IMR-90 (cell line): ENCODE measurements around the gene ZXDC. TPM values are rescaled to one million over a fixed set of nuclear protein-coding genes. Genes with fewer than 3 reads are reported as not detected.

ENCODE experiments used
- ATAC-seq: fragments of 200-7000 bp; cut with Tn5 transposase; 2 replicates; pipeline ENCODE4 v1.9.1; 2020; ENCODE audit warnings: low read depth, mild to moderate bottlenecking, moderate library complexity
- BruUV-seq: library from RNA; stranded (reverse); fragments of 400-500 nt; replicated peaks from 2 replicates; lab custom pipeline; 2021; lab: Mats Ljungman, UMichigan
- CTCF ChIA-PET: fragments of 300-600 bp; formaldehyde crosslinking; extraction: SDS; loops from one replicate; lab custom pipeline; 2021; ENCODE audit warnings: antibody characterized with exemption; lab: Yijun Ruan, JAX
- POLR2A ChIA-PET: fragments of 300-600 bp; sonication (Branson Sonifier 250); formaldehyde crosslinking; loops from one replicate; lab custom pipeline; 2022; ENCODE audit warnings: antibody characterized with exemption; ENCODE audit not compliant: unreplicated experiment; lab: Charles Lee
- DNase-seq: peaks from one replicate; pipeline ENCODE4 v3.0.0; 2013
- H2AFZ ChIP-seq: replicated peaks from 2 replicates; pipeline ENCODE3; 2013; ENCODE audit warnings: low read length, mild to moderate bottlenecking; ENCODE audit not compliant: poor library complexity
- H2AK5ac ChIP-seq: 2 replicates; pipeline ENCODE4 v1.6.1; 2013; ENCODE audit warnings: low read depth, low read length, inconsistent platforms
- H2AK9ac ChIP-seq: replicated peaks from 2 replicates; pipeline ENCODE3; 2013; ENCODE audit warnings: mild to moderate bottlenecking, low read depth, low read length, moderate library complexity; ENCODE audit not compliant: poor library complexity
- H2BK120ac ChIP-seq: 2 replicates; pipeline ENCODE4 v1.6.1; 2013; ENCODE audit warnings: low read depth, low read length, inconsistent platforms
- H2BK15ac ChIP-seq: 3 replicates; pipeline ENCODE4 v1.6.1; 2013; ENCODE audit warnings: low read depth, low read length, inconsistent platforms
- H2BK20ac ChIP-seq: 2 replicates; pipeline ENCODE4 v1.6.1; 2013; ENCODE audit warnings: low read depth, mild to moderate bottlenecking, inconsistent platforms, low read length, moderate library complexity
- H2BK5ac ChIP-seq: 2 replicates; pipeline ENCODE4 v1.6.1; 2013; ENCODE audit warnings: mild to moderate bottlenecking, low read depth, low read length, inconsistent platforms; ENCODE audit not compliant: poor library complexity, severe bottlenecking
- H3K14ac ChIP-seq: replicated peaks from 2 replicates; pipeline ENCODE4 v1.6.1; 2013; ENCODE audit warnings: low read depth, low read length, inconsistent platforms
- H3K18ac ChIP-seq: 2 replicates; pipeline ENCODE4 v1.6.1; 2013; ENCODE audit warnings: low read depth, low read length, control low read depth
- H3K23ac ChIP-seq: 2 replicates; pipeline ENCODE4 v1.6.1; 2013; ENCODE audit warnings: low read depth, low read length, inconsistent platforms
- H3K27ac ChIP-seq: 2 replicates; pipeline ENCODE4 v1.5.1; 2013; ENCODE audit warnings: mild to moderate bottlenecking, control low read depth, low read length; ENCODE audit not compliant: insufficient read depth
- H3K27me3 ChIP-seq: 2 replicates; pipeline ENCODE4 v1.6.1; 2013; ENCODE audit warnings: low read length; ENCODE audit not compliant: control insufficient read depth, insufficient read depth
- H3K36me3 ChIP-seq: 2 replicates; pipeline ENCODE4 v1.6.1; 2013; ENCODE audit warnings: low read length, mixed read lengths; ENCODE audit not compliant: control insufficient read depth, insufficient read depth
- H3K4ac ChIP-seq: 2 replicates; pipeline ENCODE4 v1.6.1; 2013; ENCODE audit warnings: low read depth, low read length, inconsistent platforms
- H3K4me1 ChIP-seq: 2 replicates; pipeline ENCODE4 v1.6.1; 2013; ENCODE audit warnings: low read length, mixed read lengths; ENCODE audit not compliant: control insufficient read depth, insufficient read depth
- H3K4me2 ChIP-seq: 2 replicates; pipeline ENCODE4 v1.6.1; 2013; ENCODE audit warnings: low read depth, mild to moderate bottlenecking, control low read depth, low read length, moderate library complexity
- H3K4me3 ChIP-seq: 2 replicates; pipeline ENCODE4 v1.5.1; 2013; ENCODE audit warnings: low read depth, mild to moderate bottlenecking, control low read depth, low read length, moderate library complexity; ENCODE audit not compliant: insufficient read depth
- H3K56ac ChIP-seq: 2 replicates; pipeline ENCODE4 v1.6.1; 2013; ENCODE audit warnings: low read length, inconsistent platforms; ENCODE audit not compliant: insufficient read depth; ENCODE audit errors: extremely low read depth
- H3K79me1 ChIP-seq, 2 experiments: 2 replicates each; pipeline ENCODE4 v1.6.1; 2013; ENCODE audit warnings: low read length in 2 of 2, inconsistent platforms in 1 of 2, low read depth in 1 of 2
- H3K9ac ChIP-seq: 2 replicates; pipeline ENCODE4 v1.6.1; 2013; ENCODE audit warnings: low read depth, low read length, control low read depth
- H3K9me1 ChIP-seq: 2 replicates; pipeline ENCODE4 v1.6.1; 2013; ENCODE audit warnings: low read length, inconsistent platforms; ENCODE audit not compliant: insufficient read depth
- H3K9me3 ChIP-seq: 2 replicates; pipeline ENCODE4 v1.6.1; 2013; ENCODE audit warnings: low read length; ENCODE audit not compliant: control insufficient read depth, insufficient read depth
- H4K20me1 ChIP-seq: 2 replicates; pipeline ENCODE4 v1.6.1; 2013; ENCODE audit warnings: low read length, inconsistent platforms; ENCODE audit not compliant: insufficient read depth
- H4K5ac ChIP-seq: 2 replicates; pipeline ENCODE4 v1.6.1; 2013; ENCODE audit warnings: mild to moderate bottlenecking, low read depth, low read length, control low read depth
- H4K8ac ChIP-seq, 2 experiments: 2 replicates each; pipeline ENCODE4 v1.6.1; 2013; ENCODE audit warnings: low read depth in 2 of 2, low read length in 2 of 2, control low read depth in 1 of 2, inconsistent platforms in 1 of 2
- H4K91ac ChIP-seq: 2 replicates; pipeline ENCODE4 v1.6.1; 2013; ENCODE audit warnings: low read depth, low read length, inconsistent platforms; ENCODE audit not compliant: insufficient read depth
- CEBPB ChIP-seq: IDR thresholded peaks from 2 replicates; pipeline ENCODE4 v1.6.1; 2012; ENCODE audit warnings: low read depth, low read length, improper control_type of control experiment
- FOS ChIP-seq: fragments of 150-350 bp; IDR thresholded peaks from 2 replicates; pipeline ENCODE4 v1.6.1; 2016; ENCODE audit warnings: low read depth, low read length
- POLR2A ChIP-seq: IDR thresholded peaks from 2 replicates; pipeline ENCODE4 v1.6.1; 2012; ENCODE audit warnings: mild to moderate bottlenecking, low read depth, low read length
- RAD21 ChIP-seq: IDR thresholded peaks from 2 replicates; pipeline ENCODE4 v1.6.1; 2012; ENCODE audit warnings: low read length, improper control_type of control experiment
- WGBS, 2 experiments: methylation state at CpG; one replicate each; pipeline versions ENCODE4 v1.1.5 to v1.1.7; 2013; ENCODE audit warnings: missing lambda C conversion rate in 2 of 2; ENCODE audit not compliant: insufficient read length in 1 of 2; ENCODE audit errors: extremely low coverage in 2 of 2; 5-methylcytosine and 5-hydroxymethylcytosine counted together
- dilution Hi-C: fragments of 300-500 bp; cut with HindIII; formaldehyde crosslinking; loops from one replicate; pipeline ENCODE4 v1.14.3; 2018; ENCODE audit warnings: low sequenced_read_pairs; ENCODE audit not compliant: unreplicated experiment
- in situ Hi-C: fragments of 300-500 bp; cut with MboI; formaldehyde crosslinking; loops from 3 replicates; pipeline ENCODE4 v1.14.3; 2019; ENCODE audit warnings: low sequenced_read_pairs, inconsistent platforms, mixed read lengths
- intact Hi-C: fragments of 100-400 bp; cut with micrococcal nuclease; formaldehyde crosslinking; loops from 2 replicates; pipeline ENCODE4 v1.10.0; 2022
- polyA plus RNA-seq, 3 experiments: library from polyadenylated mRNA; depleted of rRNA; stranded (reverse); fragments of >200 nt; gene quantifications; 2 replicates each; pipeline ENCODE4 v1.2.3, GENCODE V29; 2012; ENCODE audit warnings: low replicate concordance in 1 of 3
- total RNA-seq: library from RNA; depleted of rRNA; stranded (reverse); fragments of >200 nt; gene quantifications from 2 replicates; pipeline ENCODE4 v1.2.3, GENCODE V29; 2012

The ZXDC gene
- total and polyA plus RNA-seq, 2 of the 4 experiments (the other 2 are of a cell fraction), result 11.5 to 14.3 TPM

- Histone ChIP-seq H4K91ac (no peak overlapping the region), H3K23ac (no peak overlapping the region), H3K79me1 (no peaks in the 10 kb centered on the region), H3K27ac (no peak overlapping the region), H2AFZ (no peak overlapping the region), H2BK20ac (no peak overlapping the region), H3K4me2 (no peak overlapping the region), H2AK5ac (no peak overlapping the region), H3K9me1 (no peaks in the 10 kb centered on the region), H3K4me1 (no peaks in the 10 kb centered on the region), H3K4me3 (no peak overlapping the region), H3K27me3 (no peaks in the 10 kb centered on the region), H3K56ac (no peak overlapping the region), H3K18ac (no peak overlapping the region), H3K9me3 (no peaks in the 10 kb centered on the region), H4K8ac (no peak overlapping the region), H4K5ac (no peak overlapping the region), H2BK5ac (no peak overlapping the region), H3K36me3 (peaks cover 2% of the 10 kb centered on the region; the same call in 1 of the 2 replicates), H2BK120ac (no peak overlapping the region), H3K9ac (no peak overlapping the region), H4K20me1 (no peaks in the 10 kb centered on the region; the same call in 1 of the 2 replicates), H2BK15ac (no peak overlapping the region), H3K4ac (no peak overlapping the region), H2AK9ac (no peak overlapping the region), H3K14ac (no peak overlapping the region)
- ChIA-PET POLR2A (no interaction called here), CTCF (no interaction called here)
- BruUV-seq, result no TSS peak
- intact Hi-C loops, result no loop called here
- ATAC-seq (no peak), DNase-seq (no peak)
- in situ Hi-C loops, result no loop called here
- no CpG with 5 or more reads among the region's 8 CpGs for WGBS, 2 experiments
- TF ChIP-seq POLR2A, result no peak
- no peak for TF ChIP-seq CEBPB
- no peak for TF ChIP-seq FOS
- no peak for TF ChIP-seq RAD21
- dilution Hi-C loops, result no loop called here
These were observed 37.5 kb downstream of the ZXDC start for GRCh38 chr3:126438186-126438585.
